WERI-Rb-1 (cell line): ENCODE measurements around the gene SLC4A9.

ENCODE experiments used
- DNase-seq: peaks from one replicate; pipeline ENCODE4 v3.0.0-alpha.2; 2020
- H3K27ac ChIP-seq: fragments of 250-450 bp; sonication (Bioruptor Pico); 2 replicates; pipeline ENCODE4 v1.5.1; 2020; ENCODE audit warnings: mild to moderate bottlenecking, moderate library complexity
- H3K27me3 ChIP-seq: fragments of 250-450 bp; sonication (Bioruptor Pico); 2 replicates; pipeline ENCODE4 v1.5.1; 2021; ENCODE audit warnings: mild to moderate bottlenecking, low read depth, moderate library complexity; ENCODE audit not compliant: insufficient read depth, severe bottlenecking
- H3K36me3 ChIP-seq: fragments of 250-450 bp; sonication (Bioruptor Pico); 2 replicates; pipeline ENCODE4 v1.5.1; 2020; ENCODE audit warnings: mild to moderate bottlenecking, moderate library complexity
- H3K4me3 ChIP-seq: 2 replicates; pipeline ENCODE4 v1.5.1; 2011; ENCODE audit warnings: low read depth, mild to moderate bottlenecking, control low read depth, low read length
- H3K9me3 ChIP-seq: fragments of 250-450 bp; sonication (Bioruptor Pico); 2 replicates; pipeline ENCODE4 v1.5.1; 2021; ENCODE audit warnings: mild to moderate bottlenecking, moderate library complexity; ENCODE audit not compliant: severe bottlenecking
- CTCF ChIP-seq: IDR thresholded peaks from 2 replicates; pipeline ENCODE4 v1.5.1; 2011; ENCODE audit warnings: low read depth, mild to moderate bottlenecking, control low read depth, inconsistent platforms, low read length

SLC4A9 gene

GRCh38 chr5:140367256-140368013 lies 7.4 kb downstream of the SLC4A9 start:
- Histone ChIP-seq H3K27ac (no peak overlapping the region), H3K9me3 (no peaks in the 10 kb centered on the region), H3K4me3 (no peak overlapping the region), H3K36me3 (no peaks in the 10 kb centered on the region), H3K27me3 (no peaks in the 10 kb centered on the region)
- no peak for DNase-seq
- no peak for TF ChIP-seq CTCF

GRCh38 chr5:140371356-140372151 lies 11.6 kb downstream of the SLC4A9 start:
- Histone ChIP-seq H3K9me3 (no peaks in the 10 kb centered on the region), H3K27me3 (no peaks in the 10 kb centered on the region), H3K4me3 (no peak overlapping the region), H3K27ac (no peak overlapping the region), H3K36me3 (no peaks in the 10 kb centered on the region)
- no peak for DNase-seq
- TF ChIP-seq CTCF: no peak

- H3K4me3 ChIP-seq: no peak overlapping the region
- TF ChIP-seq CTCF: peak; percentile 82
- no peaks in the 10 kb centered on the region for H3K9me3 ChIP-seq
- no peaks in the 10 kb centered on the region for H3K36me3 ChIP-seq
- DNase-seq: peak; percentile 82
- no peaks in the 10 kb centered on the region for H3K27me3 ChIP-seq
- no peak overlapping the region for H3K27ac ChIP-seq
These were observed 13.0 kb downstream of the SLC4A9 start for GRCh38 chr5:140372971-140373487.

GRCh38 chr5:140381351-140381750 lies 21.4 kb downstream of the SLC4A9 start:
- Histone ChIP-seq H3K9me3 (no peaks in the 10 kb centered on the region), H3K36me3 (no peaks in the 10 kb centered on the region), H3K27me3 (no peaks in the 10 kb centered on the region), H3K27ac (no peak overlapping the region), H3K4me3 (no peak overlapping the region)
- no peak for DNase-seq
- TF ChIP-seq CTCF: no peak

- H3K27me3 ChIP-seq: no peaks in the 10 kb centered on the region
- H3K27ac ChIP-seq: no peak overlapping the region
- H3K36me3 ChIP-seq: no peaks in the 10 kb centered on the region
- no peak overlapping the region for H3K4me3 ChIP-seq
- no peak for DNase-seq
- no peaks in the 10 kb centered on the region for H3K9me3 ChIP-seq
- no peak for TF ChIP-seq CTCF
These were observed 22.0 kb downstream of the SLC4A9 start for GRCh38 chr5:140381972-140382371.
